GM11168 (cell line): ENCODE data around the gene ABCB1.
"Not testable (repeated sequence)": the region's sequence is repeated elsewhere in the genome, so short reads cannot be mapped to it uniquely, and the experiment has no call there.

ENCODE experiments used
- in situ Hi-C: fragments of 300-500 bp; cut with MboI; formaldehyde crosslinking; loops from one replicate; pipeline ENCODE4 v1.12.0; 2022; ENCODE audit warnings: low sequenced_read_pairs; ENCODE audit not compliant: unreplicated experiment

The ABCB1 gene

DNA sequence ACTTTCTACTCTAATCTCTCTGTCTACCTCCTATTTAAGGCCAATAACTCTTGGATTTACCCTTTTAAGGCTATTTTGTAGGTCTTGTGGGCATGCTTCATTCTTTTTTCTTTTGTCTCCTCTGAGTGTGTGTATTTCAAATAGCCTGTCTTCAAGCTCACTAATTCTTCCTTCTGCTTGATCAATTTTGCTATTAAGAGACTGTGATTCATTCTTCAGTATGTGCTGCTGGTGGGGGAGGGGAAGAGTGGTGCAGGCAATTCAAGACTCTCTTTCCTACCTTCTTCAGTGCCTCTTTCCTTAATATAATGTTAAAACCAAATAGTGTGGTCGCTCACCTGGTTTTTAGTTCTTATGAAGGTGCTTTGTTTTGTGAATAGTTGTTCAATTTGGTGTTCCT lies 20.0 kb downstream of the ABCB1 start:
- in situ Hi-C loops = no loop called here

DNA sequence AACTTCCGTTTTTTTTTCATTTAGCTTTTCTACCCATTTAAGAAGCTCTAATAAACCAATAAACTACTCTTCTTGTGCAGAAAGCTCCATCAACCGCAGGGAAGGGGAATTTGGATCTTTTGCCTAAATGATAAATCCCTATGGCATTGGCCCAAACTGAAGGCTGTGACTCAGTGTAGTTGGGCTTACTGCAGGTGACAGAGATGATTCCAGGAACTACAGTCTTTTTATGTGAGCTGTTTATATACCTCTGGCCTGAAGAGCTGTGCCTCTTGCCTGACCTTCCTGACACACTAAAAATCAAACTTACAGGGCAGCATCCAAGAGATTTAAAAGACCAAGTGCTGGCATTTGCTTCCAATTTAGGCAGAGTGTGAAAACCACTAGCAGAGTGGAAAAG lies 25.2 kb downstream of the ABCB1 start:
- in situ Hi-C loops = no loop called here

DNA sequence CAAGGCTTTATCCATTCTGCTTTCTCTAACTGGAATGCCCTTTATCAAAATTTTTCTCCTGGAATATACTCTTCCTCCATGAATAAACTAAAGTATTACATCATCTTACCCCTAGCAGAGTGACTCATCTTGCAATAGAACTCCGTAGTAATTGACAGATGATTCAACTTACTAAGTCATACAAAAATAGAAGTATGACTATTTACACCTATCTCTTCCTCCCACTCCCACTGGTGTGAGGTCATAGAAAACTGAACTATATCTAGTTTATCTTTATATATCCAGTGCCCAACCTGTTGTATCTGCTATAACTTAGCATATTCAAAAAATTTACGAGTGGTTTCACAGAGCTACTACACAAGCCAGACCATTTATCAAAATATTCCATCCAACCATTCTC lies 26.1 kb downstream of the ABCB1 start:
- in situ Hi-C loops = no loop called here

- in situ Hi-C loops = not testable (repeated sequence)
These were observed 28.2 kb downstream of the ABCB1 start for GRCh38 chr7:87572513-87572912.

DNA sequence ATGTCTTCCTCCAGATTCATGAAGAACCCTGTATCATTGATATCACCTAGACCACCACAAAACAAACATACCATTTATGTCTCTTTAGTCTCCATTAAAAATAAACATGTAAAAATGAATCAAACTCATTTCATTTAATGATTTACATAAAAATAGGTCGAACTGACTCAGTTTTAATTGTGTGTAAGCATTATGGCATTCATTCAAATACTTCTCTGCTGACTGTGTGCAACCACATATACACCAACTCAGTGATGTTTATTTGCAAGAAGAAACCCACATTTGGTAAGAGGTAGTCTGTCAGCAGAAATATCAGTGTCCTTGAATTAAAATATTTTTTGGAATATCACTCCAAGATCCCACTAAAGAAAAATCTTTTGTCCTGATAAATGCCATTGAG lies 30.5 kb downstream of the ABCB1 start:
- in situ Hi-C loops = no loop called here

DNA sequence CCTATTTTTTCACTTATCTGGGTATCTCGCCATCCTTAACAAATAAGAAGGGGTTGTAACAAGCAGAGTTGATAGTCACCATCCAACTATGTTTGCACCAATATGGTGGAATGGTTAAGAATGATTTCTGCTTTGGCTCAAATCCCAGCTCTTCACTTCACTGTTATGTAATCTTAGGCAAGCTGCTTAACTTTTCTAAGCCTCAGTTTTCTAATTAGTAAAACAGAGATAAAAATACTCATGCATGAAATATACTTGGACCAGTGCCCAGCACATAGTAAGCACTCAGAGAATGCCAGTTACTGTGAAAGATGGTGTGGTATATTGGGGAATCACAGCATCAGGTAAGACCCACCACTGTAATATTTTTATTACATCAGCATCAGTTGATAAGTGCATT lies 33.6 kb downstream of the ABCB1 start:
- in situ Hi-C loops = loop anchor here (10.0 kb wide), 1 partner anchor 252 kb away; no protein-coding TSS in a partner anchor

DNA sequence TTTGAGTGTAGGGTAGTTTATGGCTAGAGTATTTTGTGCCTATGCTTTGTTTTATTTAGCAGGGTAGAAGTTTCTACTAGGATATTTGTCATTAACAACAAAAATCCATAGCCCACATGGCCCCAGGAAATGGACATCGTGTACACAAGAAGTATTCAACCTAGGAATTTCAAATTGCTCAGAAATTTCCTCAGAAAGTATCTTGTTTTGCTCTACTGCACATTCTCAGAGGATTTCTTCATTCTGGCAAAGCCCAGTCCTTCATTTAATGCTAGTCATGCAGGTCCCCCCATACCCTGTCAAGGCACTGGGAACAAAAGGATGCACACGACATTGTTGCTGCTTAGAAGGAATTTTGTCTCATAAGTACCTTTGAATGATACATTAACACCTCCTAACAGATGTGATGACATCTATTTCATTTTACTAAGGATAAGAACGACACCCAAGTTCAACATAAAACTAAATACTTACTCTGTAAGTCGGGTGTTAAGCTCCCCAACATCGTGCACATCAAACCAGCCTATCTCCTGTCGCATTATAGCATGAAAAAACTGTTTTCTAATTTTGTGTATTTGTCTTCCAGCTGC lies 34.3 kb downstream of the ABCB1 start:
- in situ Hi-C loops = loop anchor here (10.0 kb wide), 1 partner anchor 252 kb away; no protein-coding TSS in a partner anchor

- in situ Hi-C loops = loop anchor here (10.0 kb wide), 1 partner anchor 251 kb away; no protein-coding TSS in a partner anchor
These were observed 34.8 kb downstream of the ABCB1 start for GRCh38 chr7:87565877-87566276.

GRCh38 chr7:87564296-87564963 lies 36.3 kb downstream of the ABCB1 start:
- in situ Hi-C loops = loop anchor here (10.0 kb wide), 1 partner anchor 250 kb away; no protein-coding TSS in a partner anchor

GRCh38 chr7:87561702-87562101 lies 39.0 kb downstream of the ABCB1 start:
- in situ Hi-C loops = loop anchor here (10.0 kb wide), 1 partner anchor 247 kb away; no protein-coding TSS in a partner anchor

- in situ Hi-C loops = loop anchor here (10.0 kb wide), 1 partner anchor 246 kb away; no protein-coding TSS in a partner anchor
These were observed 39.6 kb downstream of the ABCB1 start for GRCh38 chr7:87561102-87561501.

- in situ Hi-C loops = no loop called here
These were observed 48.3 kb downstream of the ABCB1 start for GRCh38 chr7:87552351-87552900.

DNA sequence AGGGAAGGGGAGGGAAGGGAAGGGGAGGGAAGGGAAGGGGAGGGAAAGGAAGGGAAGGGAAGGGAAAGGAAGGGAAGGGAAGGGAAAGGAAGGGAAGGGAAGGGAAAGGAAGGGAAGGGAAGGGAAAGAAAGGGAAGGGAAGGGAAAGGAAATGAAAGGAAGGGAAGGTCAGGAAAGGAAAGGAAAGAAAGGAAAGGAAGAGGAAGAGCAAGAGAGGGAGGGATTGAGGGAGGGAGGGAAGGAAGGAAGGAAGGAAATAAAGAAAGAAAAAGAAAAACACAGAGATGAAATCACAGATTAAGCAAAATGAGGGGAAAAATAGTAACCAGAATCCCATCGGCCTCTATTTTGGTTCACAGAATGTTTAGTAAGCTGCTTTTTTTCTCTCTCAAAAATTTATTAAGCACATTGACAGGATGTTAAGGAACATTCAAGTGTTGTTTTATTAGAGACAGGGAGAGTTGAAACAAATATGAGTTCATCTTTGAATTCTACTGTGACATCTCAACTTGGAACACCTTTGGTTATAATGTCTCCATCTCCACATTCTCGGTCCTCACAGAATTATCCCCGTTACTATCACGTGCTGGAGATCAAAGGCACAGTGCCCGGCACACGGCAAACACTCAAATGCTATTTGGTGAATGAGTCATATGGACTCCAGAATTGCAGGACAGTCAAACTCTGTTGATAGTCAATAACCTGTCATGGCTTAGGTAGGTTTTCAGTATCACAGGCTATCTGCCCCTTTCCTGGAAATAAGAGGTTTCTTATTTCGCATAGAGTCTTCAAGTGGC lies 52.4 kb downstream of the ABCB1 start:
- in situ Hi-C loops = no loop called here

DNA sequence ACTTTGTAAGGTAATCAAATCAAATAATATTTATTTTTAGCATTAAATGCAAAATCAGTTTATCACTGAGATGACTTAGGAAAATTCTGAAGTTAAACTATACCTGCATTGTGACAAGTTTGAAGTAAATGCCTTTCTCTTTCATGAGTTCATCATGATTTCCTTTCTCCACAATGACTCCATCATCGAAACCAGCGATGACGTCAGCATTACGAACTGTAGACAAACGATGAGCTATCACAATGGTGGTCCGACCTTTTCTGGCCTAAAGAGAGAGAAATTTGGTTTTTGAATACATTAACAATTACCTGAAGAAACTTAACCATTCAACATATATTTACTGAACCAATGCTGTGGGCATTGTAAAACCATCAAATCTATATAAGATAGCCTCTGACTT lies 54.9 kb downstream of the ABCB1 start:
- in situ Hi-C loops = no loop called here

DNA sequence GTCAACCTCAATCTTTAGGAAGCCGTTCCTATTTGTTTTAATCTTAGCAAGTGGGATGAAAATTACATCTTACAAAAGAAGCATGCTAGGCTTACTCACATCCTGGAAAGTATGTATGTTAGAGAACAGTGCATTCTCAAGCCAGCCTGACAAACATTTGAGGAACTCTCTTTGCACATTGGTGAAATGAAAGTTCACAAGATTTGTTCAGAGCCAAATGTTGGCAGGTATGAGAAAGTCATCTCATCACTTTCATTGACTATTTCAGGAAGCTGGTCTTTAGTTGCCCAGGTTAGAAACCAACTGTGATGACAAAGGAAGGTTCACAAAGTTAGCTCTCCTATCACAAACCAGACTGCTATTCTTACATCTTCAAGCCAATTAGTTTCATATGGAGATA lies 57.1 kb downstream of the ABCB1 start:
- in situ Hi-C loops = no loop called here

DNA sequence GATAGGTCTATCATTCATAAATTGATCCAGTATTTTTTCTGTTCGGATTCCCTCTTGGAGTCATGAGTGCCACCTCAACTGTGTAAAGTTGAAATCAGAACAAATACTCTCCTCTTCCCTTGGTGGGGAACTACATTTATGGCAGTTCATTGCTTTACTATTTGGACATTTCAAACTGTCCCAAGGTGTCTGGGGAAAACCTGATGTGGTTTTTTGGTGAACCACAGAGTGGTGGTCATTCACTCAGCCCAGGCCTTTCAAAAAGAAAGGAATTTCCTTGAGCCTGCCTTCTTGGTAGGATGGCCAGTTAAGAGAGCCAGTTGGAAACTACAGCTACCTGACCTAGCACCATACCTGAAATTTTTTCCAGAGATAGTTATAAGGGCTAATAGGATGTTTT lies 59.0 kb downstream of the ABCB1 start:
- in situ Hi-C loops = no loop called here

DNA sequence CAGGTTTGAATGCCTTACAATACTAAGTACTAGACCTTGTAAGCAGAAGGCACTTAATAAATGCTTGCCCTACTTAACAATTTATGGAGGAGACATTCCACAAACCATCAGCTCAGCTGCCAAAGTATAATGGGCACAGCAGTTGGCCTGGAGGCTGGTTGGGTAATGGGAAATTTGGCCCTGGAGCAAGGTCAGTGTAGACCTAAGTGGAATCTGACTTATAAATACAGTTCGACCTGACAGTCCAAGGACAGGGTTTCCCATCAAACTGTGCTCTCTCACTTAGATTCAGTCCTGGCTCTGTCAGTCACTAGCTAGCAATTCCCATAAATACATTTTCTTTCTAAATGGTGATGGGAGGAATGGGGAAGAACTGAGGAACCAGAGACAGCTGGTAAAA lies 62.6 kb downstream of the ABCB1 start:
- in situ Hi-C loops = no loop called here

- in situ Hi-C loops = no loop called here
These were observed 66.6 kb downstream of the ABCB1 start for GRCh38 chr7:87534072-87534471.

DNA sequence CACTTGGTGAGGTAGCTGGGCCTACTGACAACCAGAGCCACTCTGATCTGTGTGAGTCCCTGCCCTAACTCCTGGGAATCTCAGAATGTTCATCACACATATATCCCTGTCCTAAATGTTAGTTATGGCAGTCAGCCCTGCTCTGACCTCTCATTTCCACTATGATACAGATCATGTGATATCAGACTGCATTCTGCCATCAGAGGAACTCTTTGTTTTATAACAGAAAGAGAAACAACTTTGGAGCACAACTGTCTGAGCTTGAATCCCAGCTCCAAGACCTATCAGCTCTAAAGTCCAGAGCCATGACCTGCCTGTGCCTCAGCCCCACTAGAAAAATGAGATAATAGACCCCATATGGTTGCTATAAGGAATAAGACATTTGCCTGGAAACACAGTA lies 70.6 kb downstream of the ABCB1 start:
- in situ Hi-C loops = no loop called here

DNA sequence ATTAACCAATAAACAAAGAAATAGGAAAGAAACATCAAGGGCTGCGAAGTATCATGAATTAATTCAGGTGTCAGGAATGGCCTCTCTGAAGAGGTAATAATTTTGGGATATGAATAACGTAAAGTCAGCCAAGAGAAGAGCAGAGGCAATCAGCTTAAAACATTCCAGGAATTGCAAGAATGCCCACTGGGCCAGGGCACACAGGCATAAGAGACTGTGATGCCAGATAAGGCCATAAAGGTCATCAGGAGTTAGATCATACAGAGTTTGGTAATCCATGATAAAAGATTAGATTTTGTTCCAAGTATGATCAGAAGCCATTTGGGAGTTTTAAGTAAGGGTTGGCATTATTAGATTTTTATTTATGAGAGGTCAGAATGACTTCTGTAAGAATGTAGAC lies 72.0 kb downstream of the ABCB1 start:
- in situ Hi-C loops = no loop called here

DNA sequence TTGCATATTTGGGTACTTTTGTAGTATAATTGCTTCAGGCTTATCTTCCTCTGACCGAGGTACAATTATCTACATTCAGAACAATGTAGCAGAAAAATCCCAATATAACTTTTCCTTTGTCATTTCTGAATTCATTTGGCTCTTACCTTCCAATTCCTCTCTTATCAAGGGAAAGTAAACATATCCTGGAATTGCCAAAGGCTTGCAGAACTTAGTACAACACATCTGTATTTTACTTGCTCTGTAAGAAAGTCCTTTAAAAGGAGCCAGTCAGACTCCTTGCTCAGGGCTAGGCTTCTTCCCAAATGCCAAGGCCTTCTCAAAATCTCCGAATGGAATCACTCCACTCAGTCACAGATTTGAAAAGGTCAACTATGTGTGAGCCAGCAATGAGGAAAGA lies 81.9 kb downstream of the ABCB1 start:
- in situ Hi-C loops = loop anchor here (25.0 kb wide), 1 partner anchor 369 kb away; the partner anchor contains the start of genes DBF4 and SLC25A40
